Activated CD4-positive, alpha-beta T cell treated with anti-CD3 and anti-CD28 coated beads for 1 hour (primary cell): ENCODE data around the gene MRPS15.

ENCODE experiments used
- DNase-seq: peaks from one replicate; pipeline ENCODE4 v3.0.0-alpha.2; 2020

Gene MRPS15

GRCh38 chr1:36417931-36418330, 46.3 kb downstream of the MRPS15 start:
- DNase-seq: no peak

- DNase-seq: no peak
These were observed 48.4 kb downstream of the MRPS15 start for GRCh38 chr1:36415661-36416326.

- no peak for DNase-seq
These were observed 49.8 kb downstream of the MRPS15 start for GRCh38 chr1:36414384-36414783.

DNA sequence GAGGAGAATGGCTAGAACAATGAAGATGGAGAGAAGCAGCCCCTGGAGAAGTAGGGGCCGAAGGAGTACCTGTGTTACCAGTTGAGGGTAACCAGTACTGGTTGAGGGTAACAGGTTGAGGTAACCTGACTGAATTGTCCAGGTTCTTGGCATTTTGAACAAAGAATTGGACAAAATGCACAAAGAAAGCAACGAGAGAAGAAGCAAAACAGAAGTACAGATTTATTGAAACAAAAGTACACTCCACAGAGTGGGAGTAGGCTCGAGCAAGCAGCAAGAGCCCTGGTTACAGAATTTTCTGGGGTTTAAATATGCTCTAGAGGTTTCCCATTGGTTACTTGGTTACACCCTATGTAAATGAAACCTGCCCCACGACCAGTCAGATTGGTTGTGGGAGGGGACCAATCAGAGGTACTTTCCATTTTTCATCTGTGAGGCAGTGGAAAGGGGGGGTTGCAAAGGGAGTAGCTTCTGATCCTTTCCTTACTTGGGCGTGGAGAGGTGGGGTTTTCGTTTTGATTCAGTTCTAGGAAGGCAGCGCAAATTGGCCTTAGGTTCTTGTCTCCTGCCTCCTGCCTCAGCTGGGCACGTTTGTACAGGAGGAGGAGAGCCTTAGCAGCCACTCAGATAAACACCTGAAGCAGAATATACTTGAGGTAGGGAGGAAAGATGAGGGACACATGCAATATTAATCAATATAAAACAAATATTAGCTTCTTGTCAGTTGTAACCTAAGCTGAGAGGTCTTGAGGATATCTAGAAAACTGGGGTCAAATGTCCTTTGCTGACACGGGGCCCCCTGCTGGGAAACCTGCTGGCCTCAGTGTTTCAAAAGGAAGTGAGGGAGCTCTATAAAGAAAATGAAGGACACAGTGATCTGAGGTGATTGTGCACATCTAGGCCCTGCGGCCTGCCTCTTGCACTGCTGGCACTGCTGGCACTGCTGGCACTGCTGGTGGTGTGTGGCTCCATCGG, 52.2 kb downstream of the MRPS15 start:
- DNase-seq: no peak

- no peak for DNase-seq
These were observed 55.7 kb downstream of the MRPS15 start for GRCh38 chr1:36408479-36408878.

- DNase-seq: no peak
These were observed 57.7 kb downstream of the MRPS15 start for GRCh38 chr1:36406440-36406839.
